C4-2B (cell line): ENCODE measurements around the gene SPTBN2.
"Not testable (repeated sequence)": the region's sequence is repeated elsewhere in the genome, so short reads cannot be mapped to it uniquely, and the experiment has no call there.

ENCODE experiments used
- CTCF ChIP-seq: fragments of 450-650 bp; conservative IDR thresholded peaks from 2 replicates; pipeline ENCODE4 v1.5.1; 2017; ENCODE audit warnings: mild to moderate bottlenecking
- ZFX ChIP-seq: fragments of 450-650 bp; IDR thresholded peaks from 2 replicates; pipeline ENCODE4 v1.6.1; 2017

GRCh38 chr11:66639814-66640340 lies 89.1 kb downstream of the SPTBN2 start:
- TF ChIP-seq CTCF, ZFX: not testable (repeated sequence)
